GM19328 (cell line): Measurements from ENCODE around the gene RTTN.
A peak's percentile ranks its signal among the peaks of the same experiment; 100 is the strongest.

Experiments used
- ATAC-seq: cut with Tn5 transposase; IDR thresholded peaks from one replicate; pipeline ENCODE4 v1.9.1; 2021; ENCODE audit warnings: mild to moderate bottlenecking, moderate library complexity; ENCODE audit not compliant: unreplicated experiment

The RTTN gene

DNA sequence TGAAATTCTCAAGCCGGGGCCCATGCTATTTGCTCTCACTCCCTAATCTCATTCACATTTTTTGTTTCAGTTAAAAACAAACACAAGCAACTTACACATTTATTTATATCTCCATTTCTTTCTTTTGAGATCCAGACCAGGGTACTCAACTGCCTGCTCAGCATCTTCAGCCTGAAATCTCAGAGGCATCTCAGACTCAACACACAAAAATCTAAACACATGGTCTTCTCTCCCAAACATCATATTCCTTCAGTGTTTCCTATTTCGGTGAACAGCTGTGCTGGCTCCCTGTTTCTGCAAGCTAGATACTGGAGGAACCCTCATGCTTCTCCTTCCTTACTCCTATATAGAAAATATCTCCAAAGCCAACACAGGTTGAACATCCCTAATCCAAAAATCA is 11.3 kb upstream of the RTTN start:
- no peak for ATAC-seq

DNA sequence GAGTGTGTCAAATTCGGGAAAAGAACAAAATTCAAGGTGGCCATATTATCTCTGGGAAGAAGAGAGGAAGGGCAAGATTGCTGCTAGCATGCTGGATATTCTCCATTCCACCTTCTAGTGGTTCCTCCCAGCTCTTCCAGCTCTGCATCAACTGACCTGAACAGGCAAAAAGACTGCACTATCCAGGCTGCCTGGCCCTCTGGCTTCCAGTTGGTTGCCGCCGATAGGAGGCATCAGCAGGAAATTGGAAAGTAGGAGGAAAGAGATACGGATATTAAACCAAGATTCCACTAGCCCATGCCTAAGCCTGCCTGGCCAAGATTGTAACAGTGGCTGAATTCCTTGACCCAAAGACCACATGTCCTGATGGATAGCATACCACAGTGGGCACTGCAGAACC is 1.7 kb upstream of the RTTN start:
- no peak for ATAC-seq

DNA sequence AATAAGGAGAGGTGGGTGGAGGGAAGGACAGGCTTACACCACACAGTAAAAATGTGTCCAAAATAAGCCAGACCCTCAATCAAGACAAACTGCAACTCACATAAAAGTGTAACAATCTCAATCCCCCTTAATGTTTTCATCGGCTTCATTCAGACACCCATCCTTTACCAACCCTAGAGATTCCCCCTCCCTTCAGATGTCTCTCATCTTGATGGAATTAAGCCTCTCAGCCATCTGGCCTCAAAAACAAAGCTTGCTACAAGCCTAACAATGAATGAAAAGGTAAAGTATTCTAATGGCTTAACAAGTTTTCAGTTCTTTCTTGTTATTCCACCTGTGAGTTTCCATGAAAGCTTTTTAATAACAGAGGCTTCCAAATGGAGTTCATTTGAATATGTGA is 5.2 kb downstream of the RTTN start:
- ATAC-seq, result no peak

DNA sequence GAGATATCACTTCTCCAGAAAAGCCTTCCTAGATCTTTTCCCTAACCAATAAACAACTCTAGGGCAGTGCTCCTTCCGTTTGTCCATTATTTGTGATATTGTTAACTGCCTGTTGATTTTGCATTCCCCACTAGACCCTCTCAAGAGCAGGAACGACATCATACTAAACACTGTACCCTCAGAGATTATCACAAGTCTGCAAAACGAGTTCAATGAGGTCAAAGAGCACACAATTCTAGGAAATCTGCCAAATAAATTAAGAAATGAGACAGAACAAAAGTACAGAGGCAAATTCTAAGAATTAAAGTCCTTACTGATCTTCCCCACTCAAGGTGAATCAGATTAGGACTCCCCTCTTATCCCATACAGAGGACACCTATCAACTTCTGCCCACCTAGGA is 7.6 kb downstream of the RTTN start:
- ATAC-seq, result no peak

DNA sequence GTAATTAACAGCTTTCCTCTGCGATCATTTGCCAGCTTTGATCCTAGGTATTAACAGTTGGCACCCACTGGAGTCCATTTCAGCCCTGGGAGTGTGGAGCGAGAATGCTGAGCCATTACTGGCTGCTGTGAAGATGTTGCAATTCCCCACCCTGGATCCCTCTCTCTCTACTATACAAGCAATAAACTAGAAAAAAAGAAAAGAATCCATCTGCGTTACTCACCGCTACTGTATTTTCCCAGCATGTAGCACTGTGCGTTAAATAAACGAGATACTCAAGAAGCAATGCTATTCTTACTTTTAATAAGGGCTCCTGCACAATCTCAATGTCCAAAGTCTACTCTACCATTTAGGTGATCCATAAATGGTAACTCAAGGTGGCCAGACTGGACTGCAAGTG is 8.5 kb downstream of the RTTN start:
- no peak for ATAC-seq

DNA sequence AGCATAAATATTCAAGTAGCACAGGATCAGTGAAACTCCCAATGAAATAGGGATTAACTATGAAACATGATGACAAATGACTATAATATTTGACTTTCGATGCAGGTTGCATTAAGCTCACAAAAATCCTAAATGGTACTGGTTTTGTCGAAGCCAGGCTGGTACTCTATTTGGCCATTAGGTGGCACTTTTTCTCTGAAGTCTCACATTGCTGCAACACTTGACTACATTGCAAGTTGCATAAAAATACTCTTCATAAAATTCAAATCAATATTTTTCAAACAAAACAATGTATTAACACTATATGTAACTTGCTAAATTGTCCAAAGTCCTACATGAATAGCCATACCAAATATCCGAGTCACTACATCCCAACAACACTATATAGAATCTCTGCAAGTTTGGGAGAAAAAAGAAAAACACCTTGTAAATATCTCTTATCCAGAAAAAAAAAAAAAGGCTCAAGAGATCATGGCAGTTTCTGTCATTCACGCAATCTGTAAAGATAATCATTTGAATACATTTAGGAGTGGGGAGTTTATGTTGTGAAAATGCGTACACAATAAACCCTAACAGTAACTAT is 9.5 kb downstream of the RTTN start:
- ATAC-seq, result no peak

DNA sequence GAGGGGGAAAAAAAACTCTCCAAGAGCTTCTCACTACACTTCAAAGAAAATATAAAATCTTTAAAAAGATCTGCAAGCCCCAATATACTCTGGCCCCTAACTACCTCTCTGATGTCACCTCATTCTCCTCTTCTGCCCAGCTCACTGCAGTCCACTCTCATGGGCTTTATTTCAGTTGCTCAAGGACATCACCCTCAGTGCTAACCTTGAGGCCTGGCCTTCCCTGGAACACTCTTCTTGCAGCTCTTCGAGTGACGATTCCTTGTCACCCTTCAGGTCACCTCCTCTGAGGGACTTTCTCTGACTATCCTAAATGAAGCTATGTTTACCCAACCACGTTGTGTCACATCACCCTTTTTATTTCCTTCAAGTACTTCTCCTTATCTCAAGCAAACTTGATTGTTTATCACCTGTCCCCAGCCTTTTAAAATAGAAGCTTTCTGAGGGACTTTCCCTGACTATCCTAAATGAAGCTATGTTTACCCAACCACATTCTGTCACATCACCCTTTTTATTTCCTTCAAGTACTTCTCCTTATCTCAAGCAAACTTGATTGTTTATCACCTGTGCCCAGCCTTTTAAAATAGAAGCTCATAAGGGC is 10.4 kb downstream of the RTTN start:
- ATAC-seq, result peak; percentile 44

DNA sequence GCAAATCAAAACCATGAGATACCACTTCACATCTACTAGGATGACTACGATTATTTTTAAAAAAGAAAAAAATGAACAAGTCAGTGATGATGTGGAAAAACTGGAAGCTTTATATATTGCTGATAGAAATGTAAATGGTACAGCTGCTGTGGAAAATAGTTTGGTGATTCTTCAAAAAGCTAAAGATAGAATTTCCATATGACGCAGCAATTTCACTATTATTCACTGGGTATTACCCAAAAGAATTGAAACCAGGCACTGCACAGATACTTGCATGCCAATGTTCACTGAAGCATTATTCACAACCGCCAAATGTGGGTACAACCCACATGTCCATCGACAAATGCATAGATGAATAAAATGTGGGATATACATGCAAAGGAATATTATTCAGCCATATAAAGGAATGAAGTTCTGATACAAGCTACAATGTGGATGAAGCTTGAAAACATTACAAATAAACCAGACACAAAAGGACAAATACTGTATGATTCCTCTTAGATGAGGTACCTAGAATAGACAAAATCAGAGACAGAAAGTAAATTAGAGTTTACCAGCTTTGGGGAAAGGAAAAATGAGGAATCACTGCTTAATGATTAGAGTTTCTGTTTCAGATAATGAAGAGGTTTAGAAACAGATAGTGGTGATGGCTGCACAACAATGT is 11.1 kb downstream of the RTTN start:
- peak; percentile 80 for ATAC-seq

DNA sequence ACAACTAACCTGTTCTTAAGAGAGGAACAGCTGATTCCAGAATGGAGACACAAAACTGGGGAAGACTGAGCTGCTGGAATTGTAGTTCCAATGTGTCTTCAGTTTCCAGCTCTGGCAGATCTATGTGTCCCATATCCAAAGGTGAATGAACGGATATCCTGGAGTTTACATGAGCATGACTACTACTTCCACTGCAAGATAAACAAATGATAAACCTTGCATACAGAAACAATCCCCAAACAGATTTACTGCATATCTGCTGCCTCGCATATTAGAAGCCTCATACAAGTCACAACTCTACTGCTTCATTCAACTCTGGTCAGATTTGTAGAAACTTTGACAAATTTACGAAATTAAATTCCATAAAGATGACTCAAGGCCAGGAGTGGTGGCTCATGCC is 15.0 kb downstream of the RTTN start:
- no peak for ATAC-seq

DNA sequence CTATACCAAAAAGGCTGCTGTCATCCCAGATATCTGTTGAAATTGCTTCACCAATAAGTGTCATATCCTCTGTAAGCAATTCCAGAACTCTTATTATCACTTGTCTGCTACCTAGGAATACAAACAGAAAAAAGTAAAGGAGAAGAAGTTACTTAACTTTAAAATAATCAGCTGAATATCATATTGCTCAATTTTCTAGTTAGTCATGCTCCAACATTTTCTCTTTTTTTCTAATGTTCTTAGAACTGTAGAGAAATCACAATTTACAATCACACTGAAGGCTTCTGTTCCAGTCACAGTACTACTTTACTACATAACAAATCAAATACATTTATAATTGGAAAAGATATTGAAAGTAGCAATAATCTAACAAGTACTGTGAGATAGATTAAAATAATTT is 17.4 kb downstream of the RTTN start:
- ATAC-seq, result no peak

DNA sequence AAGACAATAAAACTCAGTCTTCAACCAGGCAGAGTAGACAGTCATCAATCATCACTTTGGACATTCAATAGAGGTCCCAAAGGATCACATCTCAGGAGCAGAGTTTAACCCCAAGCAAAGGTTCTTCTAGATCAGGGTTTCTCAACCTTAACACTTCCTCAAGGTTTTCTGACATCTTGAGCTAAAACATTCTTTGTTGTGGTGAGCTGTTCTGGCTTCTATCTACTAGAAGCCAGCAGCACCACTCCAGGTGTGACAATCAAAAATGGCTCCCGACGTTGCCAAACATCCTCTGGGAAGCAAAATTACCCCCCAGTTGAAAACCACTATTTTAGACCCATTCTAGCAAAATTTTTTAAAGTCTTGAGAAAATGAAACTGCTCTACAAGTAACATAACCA is 22.0 kb downstream of the RTTN start:
- ATAC-seq, result no peak

DNA sequence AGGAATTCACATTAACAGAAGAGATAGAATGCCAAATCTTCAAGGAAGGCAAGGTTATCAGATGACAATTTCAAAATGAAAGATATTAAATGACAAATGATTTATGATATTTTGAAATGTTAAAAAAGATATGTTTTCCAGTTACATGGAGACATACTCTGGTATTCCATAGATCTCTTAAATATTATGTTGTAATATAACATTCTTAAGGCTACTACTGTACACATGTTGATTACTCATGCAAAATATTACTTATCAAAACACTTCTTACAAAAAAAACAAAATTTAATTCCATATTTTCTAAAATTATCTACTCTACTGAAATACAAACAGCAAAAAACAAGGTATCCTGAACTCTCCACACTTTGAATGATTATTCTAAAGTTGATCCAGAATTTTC is 22.9 kb downstream of the RTTN start:
- ATAC-seq, result no peak

DNA sequence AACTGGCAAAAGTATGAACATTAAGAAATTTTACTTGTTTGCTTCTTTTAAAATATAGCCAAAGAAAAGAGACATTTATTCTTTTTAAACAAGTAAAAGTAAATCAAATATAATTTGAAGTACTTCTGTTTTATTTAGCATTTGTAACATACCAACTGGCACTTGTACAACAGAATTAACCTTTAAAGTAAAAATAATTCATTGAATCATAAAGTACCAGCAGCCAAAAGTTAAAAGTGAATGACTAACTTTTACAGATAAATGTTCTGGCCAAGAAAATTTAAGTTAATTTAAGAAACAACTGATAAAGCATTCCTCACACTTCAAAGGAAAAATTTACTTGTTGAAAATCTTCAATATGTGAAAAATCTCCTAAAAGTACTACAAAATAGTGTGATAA is 23.8 kb downstream of the RTTN start:
- ATAC-seq, result no peak

DNA sequence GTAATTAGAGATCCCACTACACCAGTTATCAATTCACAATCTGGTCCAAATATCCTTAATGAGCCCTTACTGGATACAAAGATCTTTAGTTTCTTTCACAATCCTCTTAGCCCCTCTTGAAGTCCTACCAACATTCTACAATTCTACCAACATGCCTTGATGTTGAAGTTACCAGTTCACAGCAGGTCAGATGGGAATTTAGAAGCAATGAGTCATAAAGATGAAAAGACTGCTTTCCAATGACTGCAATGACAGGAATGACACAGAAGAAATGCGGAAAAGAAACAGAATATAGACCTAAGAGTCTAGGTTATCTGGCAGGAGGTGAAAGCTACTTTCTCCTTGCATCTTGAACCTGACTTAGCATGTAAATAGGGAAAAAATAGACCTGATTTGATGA is 24.5 kb downstream of the RTTN start:
- ATAC-seq, result no peak

DNA sequence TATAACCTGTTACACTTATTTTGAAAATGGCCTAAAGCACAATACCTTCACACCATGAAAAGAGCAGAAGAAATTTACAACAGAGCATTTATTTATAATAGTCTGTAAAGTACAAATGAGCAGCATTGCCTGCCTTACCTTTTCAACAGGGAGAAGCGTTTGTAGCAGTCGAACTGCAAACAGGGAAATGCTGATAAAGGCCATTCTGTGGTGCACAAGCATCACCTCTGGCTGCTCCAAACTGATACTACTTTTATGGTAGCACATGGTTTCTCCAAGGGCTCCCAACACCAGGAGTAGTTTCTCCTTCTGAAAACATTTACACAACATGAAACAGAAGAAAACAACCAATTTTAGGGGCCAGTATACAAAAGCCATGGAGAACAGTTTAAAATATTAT is 28.9 kb downstream of the RTTN start:
- ATAC-seq, result no peak

DNA sequence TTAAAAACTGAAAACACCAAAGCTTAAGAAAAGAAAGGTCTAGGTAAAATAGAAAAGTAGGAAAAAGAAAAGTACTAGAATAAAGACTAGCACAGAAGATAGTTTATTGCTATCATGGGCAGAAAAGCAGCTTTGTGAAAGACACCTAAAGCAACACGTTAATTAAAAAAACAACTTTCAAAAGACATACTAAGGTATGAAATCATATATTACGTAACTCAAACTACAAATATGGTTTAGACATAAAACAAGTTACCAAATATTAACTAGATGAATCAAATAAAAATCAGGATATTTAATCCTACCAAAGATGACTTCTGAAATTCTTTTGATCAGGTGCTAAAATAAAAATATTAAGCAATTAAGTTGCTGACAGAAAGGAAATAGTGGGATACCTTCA is 30.3 kb downstream of the RTTN start:
- no peak for ATAC-seq

DNA sequence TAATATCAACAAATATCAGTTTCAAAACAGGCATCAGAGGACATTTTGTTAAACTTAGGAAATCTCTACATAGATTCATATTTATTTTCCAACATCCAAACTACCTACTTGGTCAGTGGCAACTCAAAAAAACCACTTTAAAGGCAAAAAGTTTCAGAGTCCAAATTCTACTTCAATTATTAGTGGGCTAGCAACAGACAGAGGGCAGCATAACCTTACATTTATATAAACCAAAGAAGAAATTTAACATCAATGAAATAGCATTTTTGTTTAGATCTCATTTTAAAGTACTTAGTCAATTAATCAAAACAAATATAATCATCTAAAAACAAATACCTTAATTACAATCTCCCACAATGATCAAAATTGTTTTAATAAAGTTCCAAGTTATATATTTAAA is 33.3 kb downstream of the RTTN start:
- no peak for ATAC-seq

DNA sequence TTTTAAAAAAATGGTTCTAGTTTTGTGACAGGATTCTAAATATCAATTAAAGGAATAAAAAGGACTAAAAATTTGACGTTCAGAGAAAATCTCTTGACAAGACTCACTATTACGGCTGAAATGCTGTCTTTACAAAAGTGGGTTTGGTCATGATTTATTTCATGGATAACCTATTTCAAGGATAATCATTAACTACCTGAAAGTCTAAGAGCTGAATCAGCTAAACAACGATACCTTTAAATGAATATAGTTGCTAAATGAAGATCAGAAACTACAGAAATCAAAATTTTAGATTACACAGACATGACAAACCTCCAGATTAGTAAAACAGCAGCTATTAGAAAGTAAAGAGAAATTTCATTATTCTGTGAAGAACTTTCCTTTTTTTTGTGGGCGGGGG is 35.7 kb downstream of the RTTN start:
- ATAC-seq, result no peak

DNA sequence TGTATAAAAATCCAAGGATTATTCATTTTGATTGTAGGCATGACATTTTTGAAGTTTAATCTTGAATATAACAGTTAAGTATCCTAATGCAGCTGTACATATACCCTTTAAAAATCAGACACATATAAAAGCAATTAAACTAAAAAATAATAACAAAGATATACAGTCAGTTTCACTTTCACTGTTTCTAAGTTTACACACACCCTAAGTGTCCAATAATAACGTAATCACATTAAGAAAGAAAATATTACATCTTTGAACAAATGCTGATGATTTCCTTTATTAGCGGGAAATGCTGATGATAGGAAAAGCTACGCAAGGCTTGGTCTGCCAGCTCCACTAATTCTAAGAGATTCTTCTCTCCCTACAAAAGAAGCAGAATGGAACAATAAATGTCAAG is 38.8 kb downstream of the RTTN start:
- no peak for ATAC-seq

DNA sequence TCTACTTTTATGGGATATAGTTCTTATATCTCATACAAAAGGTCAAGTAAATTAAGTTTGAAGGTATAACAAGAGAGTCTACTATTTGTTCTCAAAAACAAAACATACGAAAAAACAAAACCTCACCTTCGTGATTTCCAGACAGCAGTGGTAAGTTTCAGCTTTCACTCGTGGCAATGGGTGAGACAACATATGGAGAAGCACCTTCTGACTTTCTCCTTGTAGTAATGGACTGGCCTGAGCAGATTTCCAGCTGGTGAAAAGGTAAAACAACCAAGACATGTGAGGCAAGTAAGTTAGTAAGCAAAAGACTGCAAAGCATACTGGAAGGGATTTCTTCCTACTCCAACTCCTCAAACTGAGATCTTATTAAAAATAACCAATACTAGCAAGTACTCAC is 39.6 kb downstream of the RTTN start:
- no peak for ATAC-seq

DNA sequence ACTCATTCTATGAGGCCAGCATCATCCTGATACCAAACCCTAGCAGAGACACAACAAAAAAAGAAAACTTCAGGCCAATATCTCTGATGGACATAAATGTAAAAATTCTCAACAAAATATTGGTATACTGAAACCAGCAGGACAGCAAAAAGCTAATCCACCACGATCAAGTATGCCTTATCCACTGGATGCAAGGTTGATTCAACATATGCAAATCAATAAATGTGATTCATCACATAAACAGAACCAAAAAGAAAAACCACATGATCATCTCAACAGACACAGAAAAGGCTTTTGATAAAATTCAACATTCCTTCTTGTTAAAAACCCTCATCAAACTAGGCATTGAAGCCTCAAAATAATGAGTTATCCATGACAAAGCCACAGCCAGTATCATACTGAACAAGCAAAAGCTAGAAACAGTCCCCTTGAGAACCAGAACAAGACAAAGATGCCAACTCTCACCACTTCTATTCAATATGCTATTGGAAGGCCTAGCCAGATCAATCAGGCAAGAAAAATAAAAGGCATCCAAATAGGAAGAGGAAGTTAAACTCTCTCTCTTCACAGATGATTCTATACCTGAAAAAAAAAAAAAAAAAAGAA is 45.3 kb downstream of the RTTN start:
- no peak for ATAC-seq

DNA sequence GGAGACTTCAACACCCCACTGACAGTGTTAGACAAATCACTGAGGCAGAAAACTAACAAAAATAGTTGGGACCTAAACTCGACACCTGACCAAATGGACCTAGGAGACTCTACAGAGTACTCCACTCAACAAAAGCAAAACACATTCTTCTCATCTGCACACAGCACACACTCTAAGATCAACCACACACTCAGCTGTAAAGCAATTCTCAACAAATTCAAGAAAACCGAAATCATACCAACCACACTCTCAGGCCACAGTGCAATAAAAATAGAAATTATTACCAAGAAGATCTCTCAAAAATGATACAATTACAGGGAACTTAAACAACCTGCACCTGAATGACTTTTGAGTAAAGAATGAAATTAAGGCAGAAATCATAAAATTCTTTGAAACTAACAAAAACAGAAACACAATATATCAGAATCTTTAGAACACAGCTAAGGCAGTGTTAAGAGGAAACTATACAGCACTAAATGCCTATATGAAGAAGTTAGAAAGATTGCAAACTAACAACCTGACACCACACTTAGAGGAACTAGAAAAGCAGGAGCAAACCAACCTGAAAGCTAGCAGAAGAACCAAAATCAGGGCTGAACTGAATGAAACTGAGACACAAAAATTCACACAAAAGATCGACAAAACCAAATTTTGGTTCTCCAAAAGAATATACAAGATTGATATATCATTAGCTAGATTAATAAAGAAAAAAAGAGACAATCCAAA is 46.3 kb downstream of the RTTN start:
- ATAC-seq, result peak; percentile 89
